SH-SY5Y (cell line): ENCODE data around the gene LMX1B.

ENCODE experiments used
- GATA2 ChIP-seq: IDR thresholded peaks from 2 replicates; pipeline ENCODE4 v1.6.1; 2011; ENCODE audit warnings: mild to moderate bottlenecking, low read depth, low read length
- GATA3 ChIP-seq: IDR thresholded peaks from 2 replicates; pipeline ENCODE4 v1.6.1; 2011; ENCODE audit warnings: low read depth, mild to moderate bottlenecking, low read length, moderate library complexity

DNA sequence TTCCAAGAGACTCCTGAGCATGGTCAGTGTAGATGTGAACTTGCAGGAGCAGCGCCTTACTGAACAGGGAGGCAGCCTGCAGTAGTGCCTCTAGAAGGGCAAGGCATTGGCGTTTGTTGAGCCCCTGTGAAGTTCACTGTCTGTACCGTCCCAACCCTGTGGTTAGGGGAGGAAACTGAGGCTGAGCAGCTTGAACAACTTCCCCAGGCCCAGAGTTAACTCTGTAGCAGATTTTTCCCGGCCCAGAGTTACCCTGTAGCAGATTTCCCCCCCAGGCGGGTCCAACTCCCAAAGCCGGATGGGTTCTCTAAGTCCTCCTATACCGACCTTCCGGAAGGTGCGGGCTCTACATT is 9.6 kb downstream of the LMX1B start:
- TF ChIP-seq GATA2 (no peak), GATA3 (no peak)
